HG02938 (cell line): Measurements from ENCODE around the gene CYTH2.

ENCODE experiments used
- ATAC-seq: cut with Tn5 transposase; IDR thresholded peaks from one replicate; pipeline ENCODE4 v1.9.1; 2021; ENCODE audit warnings: mild to moderate bottlenecking, moderate library complexity; ENCODE audit not compliant: unreplicated experiment

The CYTH2 gene

DNA sequence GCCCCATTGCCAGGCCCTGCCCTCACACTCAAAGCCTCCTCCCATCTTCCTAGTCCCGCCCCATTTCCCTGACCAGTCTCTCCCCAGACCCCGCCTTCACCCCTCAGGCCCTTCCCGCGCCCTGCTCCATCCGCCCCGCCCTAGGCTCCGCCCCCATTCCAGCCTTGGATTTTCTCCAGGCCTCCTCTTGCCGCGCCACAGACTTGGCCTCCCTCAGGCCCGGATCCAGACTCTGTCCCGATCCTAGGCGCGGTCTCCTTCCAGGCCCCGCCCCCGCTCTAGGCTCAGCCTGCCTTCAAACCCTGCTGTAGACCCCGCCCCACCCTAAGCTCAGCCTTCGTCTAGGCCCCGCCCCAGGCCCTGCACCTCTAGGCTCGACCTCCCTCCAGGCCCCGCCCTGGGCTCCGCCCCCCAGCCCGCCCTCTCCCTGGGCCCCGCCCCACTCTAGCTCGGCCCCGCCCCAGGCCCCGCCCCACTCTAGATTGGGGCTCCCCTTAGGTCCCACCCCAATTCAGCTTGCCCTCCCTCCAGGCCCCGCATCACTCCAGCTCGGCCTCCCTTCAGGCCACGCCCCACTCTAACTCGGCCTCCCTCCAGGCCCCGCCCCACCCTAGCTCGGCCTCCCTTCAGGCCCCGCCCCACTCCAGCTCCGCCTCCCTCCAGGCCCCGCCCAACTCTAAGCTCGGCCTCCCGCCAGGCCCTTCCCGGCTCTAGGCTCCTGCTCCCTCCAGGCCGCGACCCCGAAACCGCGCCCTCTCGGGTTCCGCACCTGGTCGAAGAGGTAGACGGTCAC, 24.0 kb downstream of the CYTH2 start:
- ATAC-seq, result no peak

DNA sequence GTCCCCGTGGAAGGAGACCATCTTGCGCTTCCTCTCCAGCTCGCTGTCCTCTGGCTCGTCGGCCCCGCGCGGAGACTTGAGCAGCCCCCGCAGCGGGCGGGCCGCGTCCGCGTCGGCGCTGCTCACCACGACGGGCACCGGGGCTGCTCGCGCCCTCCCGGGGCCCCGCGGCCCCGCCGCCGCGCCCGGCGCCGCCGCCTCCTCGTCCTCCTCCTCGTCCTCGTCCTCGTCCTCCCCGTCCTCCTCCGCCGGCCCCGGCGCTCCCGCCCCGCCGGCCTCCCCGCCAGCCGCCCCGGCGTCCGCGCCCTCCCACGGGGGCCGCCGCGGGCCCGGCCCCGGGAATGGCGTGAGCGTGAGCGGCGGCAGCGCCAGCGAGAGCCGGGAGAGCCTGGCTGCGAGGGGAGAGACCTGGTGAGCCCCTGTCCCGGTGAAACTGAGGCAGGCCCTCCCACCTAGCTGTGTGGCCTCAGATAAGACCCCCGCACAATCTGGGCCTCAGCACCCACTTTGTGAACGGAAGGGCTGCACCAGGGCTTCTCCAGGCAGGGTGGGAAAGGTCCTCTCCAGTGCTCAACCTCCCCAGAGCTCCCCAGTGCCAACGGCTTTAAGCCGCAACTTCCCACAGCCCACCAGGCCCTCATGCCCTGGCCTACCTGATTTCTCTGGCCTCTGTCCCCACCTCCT, 24.7 kb downstream of the CYTH2 start:
- no peak for ATAC-seq

DNA sequence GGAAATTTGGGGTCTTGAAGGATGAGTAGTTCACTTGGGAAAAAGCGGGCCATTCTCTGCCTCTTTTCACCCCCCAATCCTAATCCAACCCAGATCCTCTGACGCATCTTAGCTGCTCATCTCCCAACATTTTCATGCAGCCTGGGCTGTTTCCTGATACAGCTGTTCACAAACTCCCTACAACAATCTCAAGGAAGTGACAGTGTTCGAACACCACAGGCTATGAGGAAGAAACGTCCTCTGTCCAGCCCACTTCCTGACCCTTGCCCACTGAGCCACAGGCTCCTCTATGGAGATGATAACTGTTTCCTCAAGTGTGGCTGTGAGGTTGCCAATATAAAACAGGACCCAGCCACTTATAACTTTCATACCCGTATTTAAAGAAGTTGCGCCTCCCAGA, 26.2 kb downstream of the CYTH2 start:
- no peak for ATAC-seq

DNA sequence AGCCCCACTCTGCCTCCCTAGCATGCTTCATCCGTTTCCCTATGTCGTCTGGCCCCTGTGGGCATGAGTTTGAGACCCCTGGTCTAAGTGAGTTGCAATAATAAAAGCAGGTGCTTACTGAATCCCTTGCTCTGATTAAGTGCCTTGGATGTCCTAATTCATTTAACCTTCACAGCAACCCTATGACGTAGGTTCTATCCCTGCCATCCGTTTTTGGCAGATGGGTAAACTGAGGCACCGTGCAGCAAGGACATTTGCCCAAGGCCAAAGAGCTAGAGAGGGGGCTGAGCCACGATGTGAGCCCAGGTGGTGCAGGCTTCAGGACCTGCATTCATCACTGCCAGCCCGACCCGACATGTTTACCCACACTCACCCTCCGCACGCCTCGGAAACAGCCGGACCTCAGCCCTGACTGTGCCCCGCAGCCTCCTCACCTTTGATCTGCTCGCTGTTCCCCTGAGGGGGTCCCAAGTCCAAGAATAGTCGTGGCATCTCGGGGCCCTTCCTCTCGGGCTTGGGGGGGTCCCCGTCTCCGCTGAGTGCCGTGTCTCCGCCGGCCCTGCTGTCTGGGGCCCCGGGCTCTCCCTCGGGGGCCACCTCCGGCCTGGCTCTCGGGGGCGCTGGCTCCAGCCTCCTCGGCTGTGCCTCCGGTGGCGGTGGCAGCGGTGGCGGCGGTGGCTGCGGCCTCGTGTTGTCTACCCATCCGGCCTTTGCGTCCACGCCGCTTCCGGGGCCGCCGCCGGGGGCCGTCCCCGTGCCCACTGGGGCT, 28.0 kb downstream of the CYTH2 start:
- ATAC-seq, result no peak

DNA sequence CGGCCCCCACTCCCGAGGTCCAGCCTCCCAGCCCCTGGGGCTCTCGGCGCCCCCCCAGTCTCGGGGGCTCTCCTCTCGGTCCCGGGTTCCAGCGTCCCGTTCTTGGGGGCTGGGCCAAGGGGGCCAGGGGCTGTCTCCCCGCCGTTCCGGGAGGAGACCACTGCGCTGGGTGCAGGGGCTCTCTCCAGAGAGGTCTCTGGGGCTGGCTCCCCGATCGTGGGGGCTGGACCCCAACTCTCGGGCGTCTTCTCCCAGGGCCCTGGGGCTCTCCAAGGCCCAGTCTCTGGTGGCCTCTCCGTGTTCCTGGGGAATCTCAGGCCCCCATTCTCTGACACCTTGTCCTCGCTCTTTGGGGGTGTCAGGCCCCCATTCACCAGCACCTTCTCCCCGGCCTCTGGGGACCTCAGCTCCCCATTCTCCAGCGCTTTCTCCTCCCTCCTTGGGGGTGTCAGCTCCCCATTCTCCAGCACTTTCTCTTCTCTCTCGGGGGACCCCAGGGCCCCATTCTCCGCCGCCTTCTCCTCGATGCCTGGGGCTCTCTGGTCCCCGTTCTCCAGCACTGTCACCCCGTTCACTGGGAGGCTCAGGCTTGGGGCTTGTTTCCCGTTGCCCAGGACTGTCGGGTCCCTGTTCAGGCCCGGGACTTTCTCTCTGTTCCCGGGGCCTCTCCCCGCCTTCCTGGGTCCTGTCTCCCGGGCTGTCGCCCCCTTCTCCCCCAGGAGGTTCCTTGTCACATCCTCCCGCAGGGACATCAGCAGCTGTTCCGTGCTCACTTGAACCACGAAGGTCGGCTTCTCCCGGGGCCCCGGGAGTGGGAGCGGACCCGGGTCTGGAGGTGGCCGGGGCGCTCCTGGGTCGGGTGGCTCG, 28.8 kb downstream of the CYTH2 start:
- ATAC-seq, result no peak

DNA sequence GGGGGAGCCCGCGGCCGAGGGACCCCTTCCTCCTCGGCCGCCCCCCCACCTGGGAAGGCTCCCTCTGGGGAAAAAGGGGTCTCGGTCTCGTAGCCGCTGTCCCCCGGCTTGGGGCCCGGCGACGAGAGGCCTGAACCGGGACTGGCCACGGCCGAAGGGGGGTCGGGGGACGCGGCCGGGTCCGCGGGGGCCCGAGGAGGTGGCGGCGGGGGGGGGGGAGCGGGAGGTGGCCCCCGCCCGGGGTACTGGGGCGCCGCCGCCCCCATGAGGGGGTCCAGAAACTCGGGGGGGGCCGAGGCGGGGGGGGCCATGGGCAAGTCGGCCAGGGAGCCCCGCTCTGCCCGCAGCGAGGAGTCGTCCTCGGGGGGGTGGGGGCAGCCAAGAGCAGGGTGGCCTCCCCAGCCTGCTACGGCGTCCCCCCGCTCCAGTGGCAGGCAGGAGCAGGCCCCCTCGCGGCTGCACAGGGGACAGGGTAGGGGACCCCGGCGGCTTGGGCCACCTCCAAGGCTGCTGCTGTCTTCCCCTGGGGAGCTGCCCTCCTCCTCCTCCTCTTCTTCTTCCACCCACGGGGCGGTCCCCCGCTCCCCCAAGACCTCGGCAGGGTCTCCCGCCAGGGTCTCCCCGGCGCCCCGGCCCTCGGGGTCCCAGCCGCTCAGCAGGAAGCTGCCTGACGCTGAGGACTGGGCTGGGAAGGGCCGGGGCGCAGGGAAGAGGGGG, 29.6 kb downstream of the CYTH2 start:
- ATAC-seq, result no peak

DNA sequence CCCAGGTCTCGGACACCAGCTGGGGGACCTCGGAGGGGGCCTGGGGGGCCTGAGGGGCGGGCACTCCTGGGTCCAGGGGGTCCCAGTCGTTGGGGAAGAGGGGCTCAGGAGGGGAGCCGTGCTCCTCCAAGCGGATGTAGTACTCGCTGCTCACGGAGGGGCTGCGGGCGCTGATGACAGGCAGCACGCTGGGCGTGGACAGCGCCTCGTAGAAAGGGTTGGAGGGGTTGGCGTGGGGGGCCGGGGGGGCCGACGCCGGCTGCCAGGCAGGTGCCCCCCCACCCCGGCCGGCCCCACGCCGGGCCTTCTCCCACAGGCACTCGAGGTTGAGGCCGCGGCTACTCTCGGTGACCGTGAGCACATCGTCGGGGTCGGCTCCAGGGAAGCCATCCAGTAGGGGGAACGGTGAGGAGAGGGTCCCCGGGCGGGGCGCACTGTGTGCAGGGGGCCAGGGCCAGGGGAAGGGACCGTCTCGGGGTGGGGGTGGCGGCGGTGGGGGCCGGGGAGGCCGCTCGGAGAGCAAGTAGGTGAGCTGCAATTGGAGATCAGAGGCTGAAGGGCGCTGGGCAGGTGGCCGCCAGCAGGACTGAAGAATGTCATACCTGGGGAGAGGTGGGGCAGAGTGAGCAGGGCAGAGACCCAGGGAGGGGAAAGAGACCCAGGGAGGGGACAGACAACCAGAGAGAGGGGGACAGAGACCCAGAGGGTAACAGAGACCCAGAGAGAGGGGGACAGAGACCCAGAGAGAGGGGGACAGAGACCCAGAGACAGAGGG, 30.3 kb downstream of the CYTH2 start:
- no peak for ATAC-seq

DNA sequence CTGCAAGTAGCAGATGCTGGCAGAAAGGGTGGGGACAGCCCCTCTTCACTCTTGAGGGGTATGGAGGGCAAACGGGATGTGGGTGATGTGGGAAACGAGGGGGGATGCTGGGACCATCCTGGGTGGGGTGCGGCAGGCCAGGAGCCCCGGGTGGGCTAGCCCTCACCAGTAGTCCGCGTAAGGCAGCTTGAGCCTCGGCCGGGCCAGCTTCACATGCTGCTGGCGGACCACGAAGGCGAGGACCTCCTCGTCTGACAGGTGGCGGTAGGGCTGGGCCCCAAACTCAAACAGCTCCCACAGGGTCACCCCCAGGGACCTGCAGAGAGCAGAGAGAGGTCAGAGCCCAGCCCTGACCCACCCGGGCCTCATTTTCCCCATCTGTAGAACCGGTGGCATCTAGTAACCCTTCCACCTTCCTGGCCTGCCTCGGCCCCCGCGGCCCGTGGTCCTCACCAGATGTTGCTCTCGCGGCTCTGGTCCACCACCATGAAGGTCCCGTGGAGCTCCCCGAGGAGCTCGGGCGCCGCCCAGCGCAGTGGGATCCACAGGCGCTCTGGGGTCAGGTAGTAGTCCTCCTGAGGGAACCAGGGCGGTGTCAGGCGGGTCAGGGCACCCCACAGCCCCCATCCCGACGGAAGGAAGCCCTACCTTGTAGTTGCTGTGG, 31.8 kb downstream of the CYTH2 start:
- no peak for ATAC-seq

DNA sequence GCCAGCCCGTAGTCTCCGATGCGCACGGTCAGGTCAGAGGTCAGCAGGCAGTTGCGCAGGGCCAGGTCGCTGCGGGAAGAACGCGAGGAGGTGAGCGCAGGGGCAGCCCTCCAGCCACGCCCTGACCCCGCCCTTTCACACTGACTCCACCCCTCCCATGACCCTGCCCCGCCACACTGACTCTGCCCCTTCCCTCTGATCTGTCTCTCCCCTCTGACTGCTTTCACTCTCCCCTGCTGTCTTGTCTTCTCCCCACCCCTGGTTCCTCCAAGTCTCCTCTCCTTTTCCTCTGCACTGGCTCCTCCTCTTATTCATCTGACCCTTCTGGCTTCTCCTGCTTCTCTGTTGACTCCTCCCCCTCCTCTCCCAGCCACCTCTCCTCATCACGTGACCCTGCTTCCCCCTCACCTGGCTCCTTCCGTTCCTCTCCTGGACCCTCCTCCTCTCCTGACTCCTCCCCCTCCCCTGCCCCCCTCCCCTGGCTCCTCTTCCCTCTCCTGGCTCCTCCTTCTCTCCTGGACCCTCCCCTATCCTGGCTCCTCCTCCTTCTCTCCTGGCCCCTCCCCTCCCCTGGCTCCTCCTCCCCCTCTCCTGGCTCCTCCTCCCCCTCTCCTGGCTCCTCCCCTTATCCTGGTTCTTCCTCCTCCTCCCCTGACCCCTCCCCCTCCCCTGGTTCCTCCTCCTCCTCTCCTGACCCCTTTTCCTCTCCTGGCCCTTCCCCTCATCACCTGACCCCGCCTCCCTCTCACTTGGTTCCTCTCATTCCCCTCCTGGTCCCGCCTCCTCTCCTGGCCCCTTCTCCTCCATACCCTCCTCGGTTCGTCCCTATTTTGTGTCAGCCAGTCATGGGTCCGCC, 32.6 kb downstream of the CYTH2 start:
- ATAC-seq, result no peak

DNA sequence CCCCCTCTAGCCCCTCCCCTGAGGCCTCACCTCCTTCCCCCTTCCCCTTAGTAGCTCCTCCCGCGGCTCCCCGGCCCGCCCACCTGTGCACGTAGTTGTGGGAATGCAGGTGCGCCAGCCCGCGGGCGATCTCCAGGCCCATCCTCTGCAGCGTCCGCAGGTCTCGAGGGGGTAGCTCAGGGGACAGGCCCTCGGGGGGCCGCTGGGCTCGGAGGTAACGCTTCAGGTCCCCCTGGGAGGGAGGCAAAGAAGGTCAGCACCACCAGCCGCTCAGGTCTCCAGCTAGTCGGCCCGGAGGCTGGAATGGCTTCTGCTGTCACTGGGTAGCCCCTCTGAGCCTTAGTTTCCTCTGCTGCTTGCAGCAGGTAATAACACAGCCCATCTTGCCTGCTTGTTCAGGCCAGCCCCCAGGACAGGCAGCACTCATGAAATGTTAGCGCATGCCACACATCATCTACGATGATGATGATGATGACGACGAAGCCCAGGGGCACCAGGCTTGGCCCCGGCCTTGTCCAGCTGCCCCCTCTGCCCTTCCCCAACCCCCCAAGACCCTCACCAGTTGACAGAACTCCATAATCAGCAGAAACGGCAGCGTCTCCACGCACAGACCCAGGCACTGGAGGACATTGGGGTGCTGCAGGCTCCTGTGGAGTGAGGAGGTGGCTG, 33.3 kb downstream of the CYTH2 start:
- ATAC-seq, result no peak

DNA sequence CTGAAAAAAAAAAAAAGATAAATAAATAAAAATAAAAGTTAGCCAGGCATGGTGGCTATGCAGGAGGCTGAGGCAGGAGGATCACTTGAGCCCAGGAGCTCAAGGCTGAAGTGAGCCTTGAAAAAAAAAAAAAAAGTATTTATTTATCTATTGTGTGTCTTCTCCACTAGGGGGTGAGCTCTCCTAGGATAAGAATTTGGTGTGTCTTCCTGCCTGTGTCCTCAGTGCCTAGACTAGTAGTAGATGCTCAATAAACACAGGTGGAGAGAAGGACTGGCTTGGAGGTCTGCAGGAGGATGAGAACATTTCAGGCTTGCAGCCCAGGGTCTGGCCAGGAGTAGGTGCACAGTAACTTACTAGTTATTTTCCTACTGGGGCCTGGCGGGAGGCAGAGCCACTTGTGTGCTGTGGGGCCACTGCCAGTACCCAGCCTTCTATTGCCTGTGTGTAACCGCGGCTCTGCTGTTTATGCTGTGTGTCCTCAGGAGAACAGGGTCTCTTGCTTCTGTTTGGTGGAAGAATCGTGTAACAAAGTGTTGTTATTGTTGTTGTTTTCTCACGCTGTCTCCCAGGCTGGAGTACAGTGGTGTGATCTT, 37.1 kb downstream of the CYTH2 start:
- ATAC-seq, result no peak

DNA sequence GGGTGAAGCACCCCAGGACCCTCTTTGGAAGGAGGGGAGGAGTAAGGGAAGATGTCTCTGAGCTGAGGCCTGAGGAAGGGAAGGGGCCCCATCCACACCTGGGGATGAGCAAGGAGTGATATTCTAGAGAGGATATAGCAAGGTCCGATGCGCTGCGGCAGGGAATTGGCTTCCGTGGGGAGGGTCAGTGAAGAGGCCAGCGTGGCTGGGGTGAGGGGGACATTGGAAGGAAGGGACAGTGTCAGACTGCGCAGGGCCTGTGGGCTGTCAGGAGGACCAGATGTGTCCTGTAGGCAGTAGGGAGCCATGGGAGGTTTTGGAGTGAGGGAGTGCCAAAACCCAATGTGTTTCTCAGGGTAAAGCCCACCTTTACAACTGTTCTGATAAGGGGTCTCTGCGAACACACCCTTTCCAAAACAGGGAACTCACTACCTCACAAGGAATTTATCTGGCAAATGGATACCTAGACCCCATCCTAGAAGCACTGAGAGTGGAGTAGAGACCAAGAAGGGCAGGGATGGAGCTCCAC, 38.8 kb downstream of the CYTH2 start:
- no peak for ATAC-seq

DNA sequence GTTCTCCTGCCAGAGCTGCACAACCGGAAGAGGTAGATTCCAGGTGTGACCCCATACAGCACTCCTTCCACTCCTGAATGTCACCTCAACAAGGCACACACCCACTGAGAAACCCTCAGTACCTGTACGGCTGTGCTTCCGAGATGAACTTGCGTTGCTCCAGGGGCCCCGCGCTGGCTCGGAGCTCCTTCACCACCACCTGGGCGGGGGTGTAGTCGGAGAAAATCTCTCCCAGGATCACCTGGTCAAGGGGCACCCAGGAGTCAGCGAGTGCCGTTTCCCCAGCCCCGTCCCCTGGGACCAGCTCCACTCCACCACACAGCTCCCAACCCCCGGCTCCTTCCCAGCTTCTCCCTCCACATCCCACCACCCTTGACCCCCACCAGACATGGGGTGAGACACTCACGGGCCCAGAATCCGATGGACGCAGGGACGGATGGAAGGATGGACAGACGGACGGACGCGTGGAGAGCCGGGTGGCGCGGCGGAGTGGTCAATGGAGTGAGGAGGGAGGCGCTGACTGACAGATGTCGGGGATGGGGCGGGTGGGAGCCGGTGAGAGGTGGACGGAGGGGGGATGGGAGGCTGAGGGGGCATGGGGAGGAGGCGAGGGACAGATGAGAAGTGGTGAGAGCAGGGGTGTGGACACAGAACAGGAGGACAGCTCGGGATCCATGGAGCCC, 39.7 kb downstream of the CYTH2 start:
- ATAC-seq, result no peak

DNA sequence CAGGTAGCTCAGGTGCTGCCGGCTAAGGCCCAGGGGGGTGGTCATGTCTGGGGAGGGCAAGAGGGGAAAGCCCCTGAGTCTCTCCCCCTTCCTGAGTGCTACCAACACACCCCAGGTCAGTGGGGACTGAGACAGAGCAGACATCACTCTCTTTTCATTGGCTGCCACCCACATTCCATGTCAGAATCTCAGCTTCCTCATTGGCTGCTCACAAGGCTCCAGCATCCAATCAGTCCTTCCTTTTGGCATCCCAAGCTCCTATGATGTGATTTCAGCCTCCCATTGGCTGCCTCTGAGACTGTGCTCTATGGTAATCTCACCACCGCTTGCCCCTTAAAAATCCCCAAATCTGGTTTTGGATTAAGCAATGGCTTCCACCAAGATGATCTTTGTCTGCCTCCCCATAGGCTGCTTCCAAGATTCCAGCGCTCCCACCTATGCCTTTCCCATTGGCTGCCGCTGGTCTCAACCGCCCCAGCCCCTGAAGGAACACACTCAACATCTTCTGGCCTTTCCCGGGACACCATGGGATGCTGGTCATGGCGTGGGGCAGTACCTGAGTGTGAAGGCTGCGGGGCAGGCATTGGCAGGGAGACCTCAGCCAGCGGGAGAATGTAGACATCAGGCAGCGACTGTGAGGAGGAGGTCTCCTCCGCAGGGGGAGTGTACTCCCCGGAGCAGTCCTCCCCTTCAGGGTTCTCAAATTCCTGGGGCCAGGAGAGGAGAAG, 40.5 kb downstream of the CYTH2 start:
- no peak for ATAC-seq

DNA sequence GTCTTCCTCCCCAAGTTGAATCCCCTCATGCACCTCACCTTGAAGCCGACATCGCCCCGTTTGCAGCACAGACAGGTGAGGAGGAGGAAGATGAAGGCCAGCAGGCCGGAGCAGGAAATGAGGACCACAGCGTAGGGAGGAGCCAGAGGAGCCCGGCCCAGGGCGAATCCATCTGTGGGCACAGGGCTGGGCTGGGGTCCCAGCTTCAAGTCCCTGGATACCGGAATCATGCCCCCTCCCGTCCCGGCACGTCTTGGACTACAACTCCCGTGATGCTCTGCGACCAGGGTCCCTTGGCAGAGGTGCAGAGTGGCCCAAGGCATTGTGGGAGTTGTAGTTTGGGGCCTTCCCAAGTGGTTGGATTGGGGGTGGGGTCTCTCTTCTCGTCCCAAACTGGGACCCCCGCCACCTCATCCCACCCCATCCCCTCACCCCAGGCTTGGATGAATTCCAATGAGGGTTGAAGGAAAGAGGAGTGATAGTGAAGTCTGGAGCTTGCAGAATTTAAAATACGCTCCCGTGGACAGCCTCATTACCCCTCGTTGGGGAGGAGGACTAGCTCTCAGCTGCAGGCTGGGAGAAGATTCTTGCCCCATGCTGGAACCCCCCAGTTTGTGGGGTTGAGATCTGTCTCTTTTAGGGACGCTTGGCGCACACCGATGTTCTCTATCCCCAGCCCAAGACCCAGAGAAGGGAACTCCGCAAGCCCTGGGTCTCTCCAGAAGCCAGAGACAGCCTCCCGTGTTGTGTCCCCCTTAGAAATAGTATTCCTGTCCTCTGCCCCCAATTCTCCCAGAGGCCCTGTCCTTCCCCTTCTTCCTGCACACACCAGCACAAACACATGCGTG, 41.5 kb downstream of the CYTH2 start:
- no peak for ATAC-seq
